IMR-90 (cell line): ENCODE measurements around the gene PTPRO. TPM values are rescaled to one million over a fixed set of nuclear protein-coding genes. Genes with fewer than 3 reads are reported as not detected.

Source experiments
- ATAC-seq: fragments of 200-7000 bp; cut with Tn5 transposase; 2 replicates; pipeline ENCODE4 v1.9.1; 2020; ENCODE audit warnings: low read depth, mild to moderate bottlenecking, moderate library complexity
- BruUV-seq: library from RNA; stranded (reverse); fragments of 400-500 nt; replicated peaks from 2 replicates; lab custom pipeline; 2021; lab: Mats Ljungman, UMichigan
- CTCF ChIA-PET: fragments of 300-600 bp; formaldehyde crosslinking; extraction: SDS; loops from one replicate; lab custom pipeline; 2021; ENCODE audit warnings: antibody characterized with exemption; lab: Yijun Ruan, JAX
- POLR2A ChIA-PET: fragments of 300-600 bp; sonication (Branson Sonifier 250); formaldehyde crosslinking; loops from one replicate; lab custom pipeline; 2022; ENCODE audit warnings: antibody characterized with exemption; ENCODE audit not compliant: unreplicated experiment; lab: Charles Lee
- DNase-seq: peaks from one replicate; pipeline ENCODE4 v3.0.0; 2013
- H2AFZ ChIP-seq: replicated peaks from 2 replicates; pipeline ENCODE3; 2013; ENCODE audit warnings: low read length, mild to moderate bottlenecking; ENCODE audit not compliant: poor library complexity
- H2AK5ac ChIP-seq: 2 replicates; pipeline ENCODE4 v1.6.1; 2013; ENCODE audit warnings: low read depth, low read length, inconsistent platforms
- H2AK9ac ChIP-seq: replicated peaks from 2 replicates; pipeline ENCODE3; 2013; ENCODE audit warnings: mild to moderate bottlenecking, low read depth, low read length, moderate library complexity; ENCODE audit not compliant: poor library complexity
- H2BK120ac ChIP-seq: 2 replicates; pipeline ENCODE4 v1.6.1; 2013; ENCODE audit warnings: low read depth, low read length, inconsistent platforms
- H2BK15ac ChIP-seq: 3 replicates; pipeline ENCODE4 v1.6.1; 2013; ENCODE audit warnings: low read depth, low read length, inconsistent platforms
- H2BK20ac ChIP-seq: 2 replicates; pipeline ENCODE4 v1.6.1; 2013; ENCODE audit warnings: low read depth, mild to moderate bottlenecking, inconsistent platforms, low read length, moderate library complexity
- H2BK5ac ChIP-seq: 2 replicates; pipeline ENCODE4 v1.6.1; 2013; ENCODE audit warnings: mild to moderate bottlenecking, low read depth, low read length, inconsistent platforms; ENCODE audit not compliant: poor library complexity, severe bottlenecking
- H3K14ac ChIP-seq: replicated peaks from 2 replicates; pipeline ENCODE4 v1.6.1; 2013; ENCODE audit warnings: low read depth, low read length, inconsistent platforms
- H3K18ac ChIP-seq: 2 replicates; pipeline ENCODE4 v1.6.1; 2013; ENCODE audit warnings: low read depth, low read length, control low read depth
- H3K23ac ChIP-seq: 2 replicates; pipeline ENCODE4 v1.6.1; 2013; ENCODE audit warnings: low read depth, low read length, inconsistent platforms
- H3K27ac ChIP-seq: 2 replicates; pipeline ENCODE4 v1.5.1; 2013; ENCODE audit warnings: mild to moderate bottlenecking, control low read depth, low read length; ENCODE audit not compliant: insufficient read depth
- H3K27me3 ChIP-seq: 2 replicates; pipeline ENCODE4 v1.6.1; 2013; ENCODE audit warnings: low read length; ENCODE audit not compliant: control insufficient read depth, insufficient read depth
- H3K36me3 ChIP-seq: 2 replicates; pipeline ENCODE4 v1.6.1; 2013; ENCODE audit warnings: low read length, mixed read lengths; ENCODE audit not compliant: control insufficient read depth, insufficient read depth
- H3K4ac ChIP-seq: 2 replicates; pipeline ENCODE4 v1.6.1; 2013; ENCODE audit warnings: low read depth, low read length, inconsistent platforms
- H3K4me1 ChIP-seq: 2 replicates; pipeline ENCODE4 v1.6.1; 2013; ENCODE audit warnings: low read length, mixed read lengths; ENCODE audit not compliant: control insufficient read depth, insufficient read depth
- H3K4me2 ChIP-seq: 2 replicates; pipeline ENCODE4 v1.6.1; 2013; ENCODE audit warnings: low read depth, mild to moderate bottlenecking, control low read depth, low read length, moderate library complexity
- H3K4me3 ChIP-seq: 2 replicates; pipeline ENCODE4 v1.5.1; 2013; ENCODE audit warnings: low read depth, mild to moderate bottlenecking, control low read depth, low read length, moderate library complexity; ENCODE audit not compliant: insufficient read depth
- H3K56ac ChIP-seq: 2 replicates; pipeline ENCODE4 v1.6.1; 2013; ENCODE audit warnings: low read length, inconsistent platforms; ENCODE audit not compliant: insufficient read depth; ENCODE audit errors: extremely low read depth
- H3K79me1 ChIP-seq, 2 experiments: 2 replicates each; pipeline ENCODE4 v1.6.1; 2013; ENCODE audit warnings: low read length in 2 of 2, inconsistent platforms in 1 of 2, low read depth in 1 of 2
- H3K9ac ChIP-seq: 2 replicates; pipeline ENCODE4 v1.6.1; 2013; ENCODE audit warnings: low read depth, low read length, control low read depth
- H3K9me1 ChIP-seq: 2 replicates; pipeline ENCODE4 v1.6.1; 2013; ENCODE audit warnings: low read length, inconsistent platforms; ENCODE audit not compliant: insufficient read depth
- H3K9me3 ChIP-seq: 2 replicates; pipeline ENCODE4 v1.6.1; 2013; ENCODE audit warnings: low read length; ENCODE audit not compliant: control insufficient read depth, insufficient read depth
- H4K20me1 ChIP-seq: 2 replicates; pipeline ENCODE4 v1.6.1; 2013; ENCODE audit warnings: low read length, inconsistent platforms; ENCODE audit not compliant: insufficient read depth
- H4K5ac ChIP-seq: 2 replicates; pipeline ENCODE4 v1.6.1; 2013; ENCODE audit warnings: mild to moderate bottlenecking, low read depth, low read length, control low read depth
- H4K8ac ChIP-seq, 2 experiments: 2 replicates each; pipeline ENCODE4 v1.6.1; 2013; ENCODE audit warnings: low read depth in 2 of 2, low read length in 2 of 2, control low read depth in 1 of 2, inconsistent platforms in 1 of 2
- H4K91ac ChIP-seq: 2 replicates; pipeline ENCODE4 v1.6.1; 2013; ENCODE audit warnings: low read depth, low read length, inconsistent platforms; ENCODE audit not compliant: insufficient read depth
- POLR2A ChIP-seq: IDR thresholded peaks from 2 replicates; pipeline ENCODE4 v1.6.1; 2012; ENCODE audit warnings: mild to moderate bottlenecking, low read depth, low read length
- RCOR1 ChIP-seq: IDR thresholded peaks from 2 replicates; pipeline ENCODE4 v1.6.1; 2012; ENCODE audit warnings: mild to moderate bottlenecking, low read length, improper control_type of control experiment; ENCODE audit not compliant: insufficient replicate concordance
- WGBS, 2 experiments: methylation state at CpG; one replicate each; pipeline versions ENCODE4 v1.1.5 to v1.1.7; 2013; ENCODE audit warnings: missing lambda C conversion rate in 2 of 2; ENCODE audit not compliant: insufficient read length in 1 of 2; ENCODE audit errors: extremely low coverage in 2 of 2; 5-methylcytosine and 5-hydroxymethylcytosine counted together
- dilution Hi-C: fragments of 300-500 bp; cut with HindIII; formaldehyde crosslinking; loops from one replicate; pipeline ENCODE4 v1.14.3; 2018; ENCODE audit warnings: low sequenced_read_pairs; ENCODE audit not compliant: unreplicated experiment
- in situ Hi-C: fragments of 300-500 bp; cut with MboI; formaldehyde crosslinking; loops from 3 replicates; pipeline ENCODE4 v1.14.3; 2019; ENCODE audit warnings: low sequenced_read_pairs, inconsistent platforms, mixed read lengths
- intact Hi-C: fragments of 100-400 bp; cut with micrococcal nuclease; formaldehyde crosslinking; loops from 2 replicates; pipeline ENCODE4 v1.10.0; 2022
- polyA plus RNA-seq, 3 experiments: library from polyadenylated mRNA; depleted of rRNA; stranded (reverse); fragments of >200 nt; gene quantifications; 2 replicates each; pipeline ENCODE4 v1.2.3, GENCODE V29; 2012; ENCODE audit warnings: low replicate concordance in 1 of 3
- total RNA-seq: library from RNA; depleted of rRNA; stranded (reverse); fragments of >200 nt; gene quantifications from 2 replicates; pipeline ENCODE4 v1.2.3, GENCODE V29; 2012

Gene PTPRO
- total and polyA plus RNA-seq, 2 of the 4 experiments (the other 2 are of a cell fraction), result 0.03 to 0.18 TPM

DNA sequence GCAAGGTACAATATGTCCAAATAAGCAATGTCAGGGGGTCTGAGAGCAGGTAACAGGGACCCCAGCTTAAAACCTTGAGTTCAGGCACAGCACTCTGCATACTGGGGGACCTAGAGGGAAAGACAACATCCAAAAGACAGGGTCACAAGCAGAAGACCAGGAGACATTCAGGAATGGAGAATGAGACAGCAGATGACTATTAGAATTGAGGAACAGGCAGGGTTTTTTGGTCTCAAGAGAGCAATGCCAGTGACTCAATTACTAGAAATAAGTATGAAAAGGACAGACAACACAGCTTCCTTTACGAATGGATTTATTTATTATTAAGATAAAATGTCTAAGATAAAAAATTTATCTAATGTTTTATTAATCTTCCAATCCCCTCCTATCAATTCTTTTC is 223.0 kb downstream of the PTPRO start:
- Histone ChIP-seq H3K9ac (no peak overlapping the region), H3K4ac (no peak overlapping the region), H3K36me3 (no peaks in the 10 kb centered on the region), H3K4me3 (no peak overlapping the region), H4K20me1 (no peaks in the 10 kb centered on the region), H3K23ac (no peak overlapping the region), H4K91ac (no peak overlapping the region), H3K27ac (no peak overlapping the region), H2AK5ac (peak overlapping the region; percentile 30; the same call in 1 of the 2 replicates), H3K27me3 (no peaks in the 10 kb centered on the region), H2AK9ac (peak overlapping the region; percentile 37), H3K18ac (no peak overlapping the region), H3K4me1 (peaks cover 2% of the 10 kb centered on the region; the same call in 1 of the 2 replicates), H4K8ac (no peak overlapping the region), H3K79me1 (no peaks in the 10 kb centered on the region), H2BK120ac (no peak overlapping the region), H3K14ac (0 out of 2 replicates have a peak overlapping the region, but pooled peaks have one; percentile 21), H3K56ac (no peak overlapping the region), H2BK5ac (no peak overlapping the region), H2BK15ac (no peak overlapping the region), H3K9me3 (no peaks in the 10 kb centered on the region), H2AFZ (peak overlapping the region; percentile 26), H4K5ac (no peak overlapping the region), H3K4me2 (no peak overlapping the region), H3K9me1 (no peaks in the 10 kb centered on the region), H2BK20ac (no peak overlapping the region)
- intact Hi-C loops (no loop called here), dilution Hi-C loops (no loop called here), in situ Hi-C loops (no loop called here)
- ATAC-seq, result no peak
- WGBS, 2 experiments, result no CpG with 5 or more reads among the region's 1 CpG
- ChIA-PET POLR2A (no interaction called here), CTCF (interaction anchor here (0.8 kb wide), 1 partner anchor 14 kb away, joined by 3 read pairs; no protein-coding TSS in a partner anchor)
- TF ChIP-seq POLR2A, result no peak
- TF ChIP-seq RCOR1, result no peak
- BruUV-seq, result no TSS peak
- no peak for DNase-seq
